Tibial nerve (tissue), 4 donors: ENCODE results near the gene COQ8B.

Source experiments
- EP300 ChIP-seq, 2 donors: sonication (generic); formaldehyde crosslinking; IDR thresholded peaks; one replicate each; pipeline ENCODE4 v1.6.1; 2017; ENCODE audit warnings: antibody characterized with exemption in 2 of 2, mild to moderate bottlenecking in 1 of 2
- TF ChIP-seq, protein P1 (sequence below), 5 experiments: fragments of 200-600 bp in 3 of 5; fragments of 450-650 bp in 2 of 5; sonication (generic) in 3 of 5; IDR thresholded peaks; one replicate each; pipeline ENCODE4 v1.5.1; 2016 to 2019; ENCODE audit warnings: antibody characterized with exemption in 5 of 5, mild to moderate bottlenecking in 3 of 5, moderate library complexity in 2 of 5

DNA sequence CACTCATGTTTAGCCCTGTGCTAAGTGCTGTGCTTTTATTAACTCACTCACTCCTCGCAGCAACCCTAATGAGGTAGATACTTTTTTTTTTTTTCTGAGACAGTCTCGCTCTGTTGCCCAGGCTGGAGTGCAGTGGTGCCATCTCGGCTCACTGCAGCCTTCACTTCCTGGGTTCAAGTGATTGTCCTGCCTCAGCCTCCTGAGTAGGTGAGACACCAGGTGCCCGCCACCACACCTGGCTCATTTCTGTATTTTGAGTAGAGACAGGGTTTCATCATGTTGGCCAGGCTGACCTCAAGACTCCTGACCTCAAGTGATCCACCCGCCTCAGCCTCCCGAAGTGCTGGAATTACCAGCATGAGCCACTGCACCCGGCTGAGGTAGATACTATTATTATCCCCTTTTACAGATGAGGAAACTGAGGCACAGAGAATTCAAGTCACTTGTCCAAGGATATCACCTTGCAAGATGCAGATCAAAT, 2.8 kb upstream of the COQ8B start:
- TF ChIP-seq EP300 (IDR thresholded peaks at IDR 0.05): no peak
- TF ChIP-seq, protein P1, sequence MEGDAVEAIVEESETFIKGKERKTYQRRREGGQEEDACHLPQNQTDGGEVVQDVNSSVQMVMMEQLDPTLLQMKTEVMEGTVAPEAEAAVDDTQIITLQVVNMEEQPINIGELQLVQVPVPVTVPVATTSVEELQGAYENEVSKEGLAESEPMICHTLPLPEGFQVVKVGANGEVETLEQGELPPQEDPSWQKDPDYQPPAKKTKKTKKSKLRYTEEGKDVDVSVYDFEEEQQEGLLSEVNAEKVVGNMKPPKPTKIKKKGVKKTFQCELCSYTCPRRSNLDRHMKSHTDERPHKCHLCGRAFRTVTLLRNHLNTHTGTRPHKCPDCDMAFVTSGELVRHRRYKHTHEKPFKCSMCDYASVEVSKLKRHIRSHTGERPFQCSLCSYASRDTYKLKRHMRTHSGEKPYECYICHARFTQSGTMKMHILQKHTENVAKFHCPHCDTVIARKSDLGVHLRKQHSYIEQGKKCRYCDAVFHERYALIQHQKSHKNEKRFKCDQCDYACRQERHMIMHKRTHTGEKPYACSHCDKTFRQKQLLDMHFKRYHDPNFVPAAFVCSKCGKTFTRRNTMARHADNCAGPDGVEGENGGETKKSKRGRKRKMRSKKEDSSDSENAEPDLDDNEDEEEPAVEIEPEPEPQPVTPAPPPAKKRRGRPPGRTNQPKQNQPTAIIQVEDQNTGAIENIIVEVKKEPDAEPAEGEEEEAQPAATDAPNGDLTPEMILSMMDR (IDR thresholded peaks at IDR 0.05): no peak
